GM12874 (cell line): ENCODE measurements around the gene ATIC.

ENCODE experiments used
- CTCF ChIP-seq: IDR thresholded peaks from 2 replicates; pipeline ENCODE4 v1.5.1; 2011; ENCODE audit warnings: low read depth, mild to moderate bottlenecking, control low read depth, low read length, moderate library complexity; ENCODE audit not compliant: insufficient read depth

Gene ATIC

GRCh38 chr2:215379948-215380347 is 68.1 kb downstream of the ATIC start:
- TF ChIP-seq CTCF: no peak

GRCh38 chr2:215380699-215381098 is 68.8 kb downstream of the ATIC start:
- TF ChIP-seq CTCF: no peak

GRCh38 chr2:215382011-215382410 is 70.2 kb downstream of the ATIC start:
- TF ChIP-seq CTCF: no peak

- no peak for TF ChIP-seq CTCF
Measured at GRCh38 chr2:215382480-215382879, 70.6 kb downstream of the ATIC start.

DNA sequence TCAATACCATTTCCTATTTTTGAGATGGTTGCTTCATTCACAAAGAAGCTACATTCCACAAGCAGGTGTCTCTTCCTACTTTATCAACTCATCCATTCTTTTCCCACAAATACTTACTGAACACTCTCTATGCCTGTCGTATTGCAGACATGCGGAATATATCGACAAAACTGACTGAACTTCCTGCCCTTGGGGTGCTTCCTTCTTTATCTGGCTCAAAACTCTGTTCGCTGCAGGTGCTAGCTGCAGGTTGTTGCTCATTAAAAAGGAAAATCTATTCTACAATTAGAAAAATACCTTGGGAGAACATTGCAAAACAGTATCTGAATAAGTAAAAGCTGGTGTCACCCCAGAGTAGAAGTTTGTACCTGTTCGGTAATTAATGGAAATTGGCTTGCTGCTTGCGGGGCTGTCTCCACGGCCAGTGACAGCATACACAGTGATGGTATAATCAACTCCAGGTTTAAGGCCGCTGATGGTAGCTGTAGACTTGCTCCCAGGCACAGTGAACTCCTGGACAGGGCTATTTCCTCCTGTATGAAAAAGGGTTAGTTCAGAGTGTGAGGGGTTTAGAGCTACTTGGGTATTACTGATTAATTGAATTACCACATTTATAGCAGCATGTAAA is 71.9 kb downstream of the ATIC start:
- no peak for TF ChIP-seq CTCF

DNA sequence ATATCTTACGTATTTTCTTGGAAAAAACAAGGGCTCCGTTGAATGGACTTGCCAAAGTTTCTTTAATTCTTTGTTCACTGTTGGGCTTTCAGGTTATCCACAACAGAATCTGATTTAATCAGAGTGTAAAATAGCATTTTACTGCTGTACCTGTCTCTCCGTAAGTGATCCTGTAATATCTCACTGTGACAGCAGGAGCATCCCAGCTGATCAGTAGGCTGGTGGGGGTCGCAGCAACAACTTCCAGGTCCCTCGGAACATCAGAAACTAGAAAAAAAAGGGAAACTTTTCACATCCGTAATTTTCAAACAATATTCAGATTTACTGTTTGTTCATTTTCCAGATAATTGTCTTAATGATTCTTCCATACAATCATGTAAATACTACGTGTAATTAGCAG is 72.9 kb downstream of the ATIC start:
- TF ChIP-seq CTCF: no peak

DNA sequence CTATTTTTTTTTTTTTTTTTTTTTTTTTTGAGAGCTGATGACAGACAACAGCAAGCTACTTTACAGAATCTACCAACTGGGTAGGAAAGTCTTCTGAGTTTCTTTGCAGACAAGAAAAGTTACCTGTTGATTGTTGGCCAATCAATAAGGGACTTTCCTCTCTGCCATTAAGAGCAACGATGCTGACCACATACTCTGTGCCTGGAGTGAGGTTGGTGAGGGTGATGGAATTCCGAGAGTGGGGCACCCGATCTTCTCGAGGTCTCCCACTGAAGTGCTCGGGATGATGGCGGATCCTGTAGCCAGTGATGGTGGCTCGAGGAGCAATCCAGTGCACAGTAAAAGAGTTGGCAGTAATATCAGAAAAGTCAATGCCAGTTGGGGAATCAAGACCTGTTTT is 74.7 kb downstream of the ATIC start:
- no peak for TF ChIP-seq CTCF
